Mesendoderm (in vitro differentiated cells): ENCODE results near the gene NT5E.
"Not testable (repeated sequence)": the region's sequence is repeated elsewhere in the genome, so short reads cannot be mapped to it uniquely, and the experiment has no call there.

ENCODE experiments used
- DNase-seq: peaks from one replicate; pipeline ENCODE4 v3.0.0; 2013
- H2AK5ac ChIP-seq: 2 replicates; pipeline ENCODE4 v1.6.1; 2013; ENCODE audit warnings: low read length, inconsistent platforms
- H2BK120ac ChIP-seq: 2 replicates; pipeline ENCODE4 v1.6.1; 2013; ENCODE audit warnings: low read depth, mild to moderate bottlenecking, low read length, moderate library complexity, mixed read lengths
- H2BK15ac ChIP-seq: replicated peaks from 2 replicates; pipeline ENCODE4 v1.6.1; 2013; ENCODE audit warnings: low read depth, mild to moderate bottlenecking, moderate library complexity
- H2BK5ac ChIP-seq: 2 replicates; pipeline ENCODE4 v1.6.1; 2013; ENCODE audit warnings: low read length, inconsistent platforms
- H3K18ac ChIP-seq: 2 replicates; pipeline ENCODE4 v1.6.1; 2013; ENCODE audit warnings: mild to moderate bottlenecking, low read length, mixed read lengths
- H3K23ac ChIP-seq: one replicate; pipeline ENCODE4 v1.6.1; 2013; ENCODE audit warnings: low read length
- H3K27ac ChIP-seq: 2 replicates; pipeline ENCODE4 v1.5.1; 2013; ENCODE audit warnings: low read depth, mild to moderate bottlenecking, inconsistent platforms, low read length, moderate library complexity
- H3K27me3 ChIP-seq: 2 replicates; pipeline ENCODE4 v1.6.1; 2013; ENCODE audit warnings: low read length, control low read depth, mild to moderate bottlenecking, inconsistent platforms; ENCODE audit not compliant: insufficient read depth, poor library complexity
- H3K36me3 ChIP-seq: 2 replicates; pipeline ENCODE4 v1.6.1; 2013; ENCODE audit warnings: low read length, inconsistent platforms; ENCODE audit not compliant: control insufficient read depth, insufficient read depth
- H3K4ac ChIP-seq: one replicate; pipeline ENCODE4 v1.6.1; 2013; ENCODE audit warnings: low read depth, mild to moderate bottlenecking, low read length, moderate library complexity
- H3K4me1 ChIP-seq: 2 replicates; pipeline ENCODE4 v1.6.1; 2013; ENCODE audit warnings: low read depth, low read length, inconsistent platforms; ENCODE audit not compliant: control insufficient read depth
- H3K4me2 ChIP-seq: 2 replicates; pipeline ENCODE4 v1.6.1; 2013; ENCODE audit warnings: low read length
- H3K4me3 ChIP-seq: 2 replicates; pipeline ENCODE4 v1.5.1; 2013; ENCODE audit warnings: mild to moderate bottlenecking, low read length
- H3K56ac ChIP-seq: one replicate; pipeline ENCODE4 v1.6.1; 2013; ENCODE audit warnings: low read length
- H3K79me1 ChIP-seq: 2 replicates; pipeline ENCODE4 v1.6.1; 2013; ENCODE audit warnings: low read length, inconsistent platforms
- H3K79me2 ChIP-seq: 2 replicates; pipeline ENCODE4 v1.6.1; 2013; ENCODE audit warnings: mild to moderate bottlenecking, low read length; ENCODE audit not compliant: control insufficient read depth, insufficient read depth
- H3K9ac ChIP-seq: 2 replicates; pipeline ENCODE4 v1.6.1; 2013; ENCODE audit warnings: low read length, inconsistent platforms
- H4K5ac ChIP-seq: one replicate; pipeline ENCODE4 v1.6.1; 2013; ENCODE audit warnings: low read length
- H4K8ac ChIP-seq: one replicate; pipeline ENCODE4 v1.6.1; 2013; ENCODE audit warnings: low read depth, mild to moderate bottlenecking, control low read depth, low read length, moderate library complexity
- WGBS: extraction: QIAGEN DNeasy Blood & Tissue Kit; methylation state at CpG from one replicate; pipeline ENCODE4 v1.1.7; 2013; ENCODE audit warnings: low lambda C conversion rate, missing lambda C conversion rate; ENCODE audit not compliant: insufficient coverage; ENCODE audit errors: extremely low coverage; 5-methylcytosine and 5-hydroxymethylcytosine counted together

NT5E gene

DNA sequence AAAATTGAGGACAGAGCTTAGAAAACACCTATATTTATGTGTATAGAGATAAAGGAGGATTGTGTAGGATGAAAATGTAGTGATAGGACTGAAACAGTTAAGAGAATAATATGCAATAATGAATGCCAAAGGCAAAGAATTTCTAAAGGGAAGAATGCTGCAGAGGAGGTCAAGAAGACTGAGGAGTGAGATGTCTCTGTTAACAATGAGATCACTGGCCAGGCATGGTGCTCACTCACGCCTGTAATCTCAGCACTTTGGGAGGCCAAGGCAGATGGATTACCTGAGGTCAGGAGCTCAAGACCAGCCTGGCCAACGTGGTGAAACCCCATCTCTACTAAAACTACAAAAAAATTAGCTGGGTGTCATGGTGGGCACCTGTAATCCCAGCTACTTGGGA is 74.4 kb downstream of the NT5E start:
- H4K8ac ChIP-seq, H2BK5ac ChIP-seq, H3K23ac ChIP-seq, H3K27me3 ChIP-seq, H2BK120ac ChIP-seq, H3K27ac ChIP-seq, H3K56ac ChIP-seq, H2AK5ac ChIP-seq, H3K79me2 ChIP-seq, H3K4me3 ChIP-seq, H3K36me3 ChIP-seq, H3K79me1 ChIP-seq, H3K4me2 ChIP-seq, DNase-seq, H3K18ac ChIP-seq, H4K5ac ChIP-seq, H3K4me1 ChIP-seq, H3K9ac ChIP-seq, H3K4ac ChIP-seq, H2BK15ac ChIP-seq: not testable (repeated sequence)
- no CpG with 5 or more reads among the region's 2 CpGs for WGBS

DNA sequence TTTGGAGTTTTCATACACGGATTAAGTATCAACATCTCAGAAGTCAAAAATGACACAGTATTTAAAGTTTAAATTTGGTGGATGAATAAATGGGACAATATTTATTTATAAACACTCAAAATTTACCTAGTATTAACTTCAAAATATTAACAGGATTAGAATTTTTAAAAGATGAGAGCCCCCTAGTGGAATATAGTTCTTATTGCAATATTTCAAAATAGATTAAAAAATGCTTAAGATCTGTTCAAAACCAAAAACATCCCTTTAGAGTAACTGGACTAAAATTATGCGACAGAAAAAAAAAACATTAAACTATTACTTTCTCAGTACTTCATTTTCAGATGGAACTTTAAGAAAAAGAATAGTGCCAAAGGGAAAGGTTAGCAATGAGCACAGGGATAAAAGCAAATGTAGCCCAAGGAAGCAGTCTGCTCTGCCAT is 87.2 kb downstream of the NT5E start:
- no peak overlapping the region for H2BK15ac ChIP-seq
- H3K9ac ChIP-seq = no peak overlapping the region
- no peak overlapping the region for H2BK120ac ChIP-seq
- H3K79me2 ChIP-seq = no peaks in the 10 kb centered on the region
- H3K4ac ChIP-seq = no peak overlapping the region
- H3K4me1 ChIP-seq = no peaks in the 10 kb centered on the region
- no peak overlapping the region for H3K27ac ChIP-seq
- H3K4me3 ChIP-seq = no peak overlapping the region
- no peak overlapping the region for H4K8ac ChIP-seq
- no peak overlapping the region for H3K4me2 ChIP-seq
- no peaks in the 10 kb centered on the region for H3K27me3 ChIP-seq
- no peak overlapping the region for H3K18ac ChIP-seq
- no peaks in the 10 kb centered on the region for H3K79me1 ChIP-seq
- H2BK5ac ChIP-seq = no peak overlapping the region
- no peak overlapping the region for H4K5ac ChIP-seq
- no peaks in the 10 kb centered on the region for H3K36me3 ChIP-seq
- no peak overlapping the region for H3K23ac ChIP-seq
- no peak for DNase-seq
- no peak overlapping the region for H2AK5ac ChIP-seq
- no CpG with 5 or more reads among the region's 2 CpGs for WGBS
- H3K56ac ChIP-seq = no peak overlapping the region

DNA sequence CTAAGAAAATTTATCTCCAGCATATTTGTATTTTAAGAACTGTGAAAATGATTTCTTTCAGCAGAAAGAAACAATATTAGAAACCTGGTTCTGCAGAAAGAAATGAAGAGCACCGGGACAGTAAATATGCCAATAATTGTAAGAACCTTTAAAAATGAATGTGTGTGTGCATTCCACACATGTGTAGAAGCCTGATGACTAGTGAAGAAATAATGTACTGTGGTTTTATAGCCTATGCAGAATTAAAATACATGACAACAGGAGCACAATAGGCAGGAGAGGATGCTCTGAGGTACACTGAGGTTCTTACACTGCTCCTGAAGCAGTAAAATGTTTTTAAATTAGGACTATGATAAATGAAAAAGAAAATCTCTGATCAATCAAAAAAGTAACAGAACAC is 94.9 kb downstream of the NT5E start:
- H3K4me1 ChIP-seq = no peaks in the 10 kb centered on the region
- no peak overlapping the region for H3K27ac ChIP-seq
- no peak overlapping the region for H2AK5ac ChIP-seq
- H2BK5ac ChIP-seq = no peak overlapping the region
- H3K79me1 ChIP-seq = no peaks in the 10 kb centered on the region
- H3K23ac ChIP-seq = no peak overlapping the region
- no peak overlapping the region for H3K4me3 ChIP-seq
- no peak overlapping the region for H4K8ac ChIP-seq
- H3K79me2 ChIP-seq = no peaks in the 10 kb centered on the region
- no peak overlapping the region for H3K56ac ChIP-seq
- no peak overlapping the region for H3K4ac ChIP-seq
- no CpG with 5 or more reads among the region's 1 CpG for WGBS
- H3K9ac ChIP-seq = no peak overlapping the region
- DNase-seq = no peak
- H2BK15ac ChIP-seq = no peak overlapping the region
- no peaks in the 10 kb centered on the region for H3K27me3 ChIP-seq
- no peak overlapping the region for H3K4me2 ChIP-seq
- H2BK120ac ChIP-seq = no peak overlapping the region
- H3K36me3 ChIP-seq = no peaks in the 10 kb centered on the region
- no peak overlapping the region for H3K18ac ChIP-seq
- no peak overlapping the region for H4K5ac ChIP-seq
